Upper lobe of left lung (tissue), 6 donors: Measurements from ENCODE around the gene AK9. TPM values are rescaled to one million over a fixed set of nuclear protein-coding genes. Genes with fewer than 3 reads are reported as not detected.
A peak's percentile ranks its signal among the peaks of the same experiment; 100 is the strongest.

Source experiments
- ATAC-seq, 2 donors: fragments of 200-7000 bp; cut with Tn5 transposase; one replicate each; pipeline ENCODE4 v1.9.1; 2022; ENCODE audit warnings: mild to moderate bottlenecking in 2 of 2, moderate library complexity in 2 of 2; ENCODE audit not compliant: low FRiP score in 2 of 2
- DNase-seq, 2 donors: peaks; one replicate each; pipeline ENCODE4 v3.0.0-alpha.2; 2019 to 2020
- H3K27ac ChIP-seq, 4 donors: fragments of 200-600 bp; sonication (generic); one replicate each; pipeline ENCODE4 v1.5.1; 2016 to 2019
- H3K27me3 ChIP-seq, 4 donors: fragments of 200-600 bp; sonication (generic); one replicate each; pipeline ENCODE4 v1.5.1; 2017 to 2019
- H3K36me3 ChIP-seq, 4 donors: fragments of 200-600 bp; sonication (generic); one replicate each; pipeline ENCODE4 v1.5.1; 2016 to 2019
- H3K4me1 ChIP-seq, 4 donors: fragments of 200-600 bp; sonication (generic); one replicate each; pipeline ENCODE4 v1.5.1; 2018 to 2019
- H3K4me3 ChIP-seq, 4 donors: fragments of 200-600 bp; sonication (generic); one replicate each; pipeline ENCODE4 v1.5.1; 2017 to 2019; ENCODE audit warnings: mild to moderate bottlenecking in 2 of 4, moderate library complexity in 1 of 4
- H3K9me3 ChIP-seq, 4 donors: fragments of 200-600 bp; sonication (generic); one replicate each; pipeline ENCODE4 v1.5.1; 2018 to 2019
- EP300 ChIP-seq, 4 donors: sonication (generic); formaldehyde crosslinking; IDR thresholded peaks; one replicate each; pipeline ENCODE4 v1.5.1; 2017; ENCODE audit warnings: antibody characterized with exemption in 4 of 4, control low read depth in 2 of 4
- POLR2A ChIP-seq, 4 donors: fragments of 450-650 bp; IDR thresholded peaks; one replicate each; pipeline ENCODE4 v1.5.1; 2016 to 2017; ENCODE audit warnings: antibody characterized with exemption in 4 of 4, mild to moderate bottlenecking in 2 of 4
- POLR2AphosphoS5 ChIP-seq, 2 donors: sonication (generic); formaldehyde crosslinking; IDR thresholded peaks; one replicate each; pipeline ENCODE4 v1.5.1; 2017; ENCODE audit warnings: antibody characterized with exemption in 2 of 2
- WGBS, 2 donors: methylation state at CpG; one replicate each; pipeline ENCODE4 v1.1.5; 2017 to 2018; 5-methylcytosine and 5-hydroxymethylcytosine counted together
- total RNA-seq, 6 donors: library from RNA; depleted of rRNA in 4 of 6; stranded (reverse); fragments of >200 nt in 4 of 6; gene quantifications; one replicate each; pipeline versions ENCODE4 v1.1.0 to v1.2.1, GENCODE V29; 2016 to 2021
- TF ChIP-seq, protein P1 (sequence below), 6 experiments: fragments of 450-650 bp in 4 of 6; fragments of 200-600 bp in 2 of 6; sonication (generic) in 2 of 6; IDR thresholded peaks; one replicate each; pipeline ENCODE4 v1.5.1; 2016 to 2019; ENCODE audit warnings: antibody characterized with exemption in 6 of 6
- donor health status: DM: no; HTN: no; CAD: no; lungs with moderate emphysema.
- donor health status: DM: no; HTN: yes; CAD: no; lungs with severe emphysema.

Gene AK9
- total RNA-seq, 6 donors from 2014 or later, result 5.9 to 48.2 (median 13.0) TPM

DNA sequence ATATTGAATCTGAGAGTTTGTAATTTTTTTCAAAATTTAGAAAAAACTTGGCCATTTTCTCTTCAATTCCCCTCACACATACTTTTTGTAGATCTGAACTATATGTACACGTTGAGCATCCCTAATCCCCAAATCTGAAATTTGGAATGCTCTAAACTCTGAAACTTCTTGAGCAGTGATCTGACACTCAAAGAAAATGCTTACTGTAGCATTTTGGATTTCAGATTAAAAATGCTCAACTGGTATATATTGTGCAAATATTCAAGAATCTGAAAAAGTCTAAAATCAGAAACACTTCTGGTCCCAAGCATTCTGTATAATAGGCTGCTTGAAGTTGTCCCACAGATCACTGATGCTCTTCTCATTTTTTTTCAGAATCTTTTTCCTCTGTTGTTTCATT lies 129.2 kb downstream of the AK9 start:
- H3K4me1 ChIP-seq, result no peaks in the 10 kb centered on the region
- H3K9me3 ChIP-seq, result peaks cover 0 to 11% (median 0%) of the 10 kb centered on the region in 4 donors
- H3K27ac ChIP-seq, result no peak overlapping the region
- peaks cover 0 to 13% (median 0%) of the 10 kb centered on the region in 4 donors for H3K36me3 ChIP-seq
- H3K4me3 ChIP-seq, result no peak overlapping the region
- TF ChIP-seq, protein P1, sequence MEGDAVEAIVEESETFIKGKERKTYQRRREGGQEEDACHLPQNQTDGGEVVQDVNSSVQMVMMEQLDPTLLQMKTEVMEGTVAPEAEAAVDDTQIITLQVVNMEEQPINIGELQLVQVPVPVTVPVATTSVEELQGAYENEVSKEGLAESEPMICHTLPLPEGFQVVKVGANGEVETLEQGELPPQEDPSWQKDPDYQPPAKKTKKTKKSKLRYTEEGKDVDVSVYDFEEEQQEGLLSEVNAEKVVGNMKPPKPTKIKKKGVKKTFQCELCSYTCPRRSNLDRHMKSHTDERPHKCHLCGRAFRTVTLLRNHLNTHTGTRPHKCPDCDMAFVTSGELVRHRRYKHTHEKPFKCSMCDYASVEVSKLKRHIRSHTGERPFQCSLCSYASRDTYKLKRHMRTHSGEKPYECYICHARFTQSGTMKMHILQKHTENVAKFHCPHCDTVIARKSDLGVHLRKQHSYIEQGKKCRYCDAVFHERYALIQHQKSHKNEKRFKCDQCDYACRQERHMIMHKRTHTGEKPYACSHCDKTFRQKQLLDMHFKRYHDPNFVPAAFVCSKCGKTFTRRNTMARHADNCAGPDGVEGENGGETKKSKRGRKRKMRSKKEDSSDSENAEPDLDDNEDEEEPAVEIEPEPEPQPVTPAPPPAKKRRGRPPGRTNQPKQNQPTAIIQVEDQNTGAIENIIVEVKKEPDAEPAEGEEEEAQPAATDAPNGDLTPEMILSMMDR (IDR thresholded peaks at IDR 0.05), result no peak
- TF ChIP-seq EP300 (IDR thresholded peaks at IDR 0.05) (no peak), POLR2A (IDR thresholded peaks at IDR 0.05) (no peak), POLR2AphosphoS5 (IDR thresholded peaks at IDR 0.05) (no peak)
- ATAC-seq (no peak), DNase-seq (no peak)
- 80 to 93% methylated on average over 1 of the region's 1 CpG for WGBS, 2 donors
- no peaks in the 10 kb centered on the region for H3K27me3 ChIP-seq

- WGBS, 2 donors, result 90 to 91% methylated on average over 6 of the region's 6 CpGs
These were observed 159.6 kb downstream of the AK9 start for GRCh38 chr6:109531446-109531845.

GRCh38 chr6:109527989-109528388 lies 163.0 kb downstream of the AK9 start:
- DNase-seq (no peak), ATAC-seq (no peak)
- H3K4me3 ChIP-seq, result no peak overlapping the region
- no peak overlapping the region for H3K27ac ChIP-seq
- H3K4me1 ChIP-seq, result no peaks in the 10 kb centered on the region
- no peaks in the 10 kb centered on the region for H3K27me3 ChIP-seq
- H3K36me3 ChIP-seq, result no peaks in the 10 kb centered on the region
- TF ChIP-seq POLR2A (IDR thresholded peaks at IDR 0.05), result no peak
- no peak for TF ChIP-seq POLR2AphosphoS5 (IDR thresholded peaks at IDR 0.05)
- no peak for TF ChIP-seq EP300 (IDR thresholded peaks at IDR 0.05)
- TF ChIP-seq, protein P1 (IDR thresholded peaks at IDR 0.05), result no peak
- WGBS, 2 donors, result 79 to 89% methylated on average over 3 of the region's 3 CpGs
- H3K9me3 ChIP-seq, result peaks cover 0 to 4% (median 0%) of the 10 kb centered on the region in 4 donors

More at GRCh38 chr6:109531446-109531845, 159.6 kb downstream of the AK9 start:
- ATAC-seq (peak in 1 of 2 donors; percentile 40), DNase-seq (no peak)
- H3K4me1 ChIP-seq, result no peaks in the 10 kb centered on the region
- TF ChIP-seq EP300 (IDR thresholded peaks at IDR 0.05) (no peak), POLR2A (IDR thresholded peaks at IDR 0.05) (no peak), POLR2AphosphoS5 (IDR thresholded peaks at IDR 0.05) (no peak)
- TF ChIP-seq, protein P1 (IDR thresholded peaks at IDR 0.05), result no peak
- H3K36me3 ChIP-seq, result no peaks in the 10 kb centered on the region
- no peaks in the 10 kb centered on the region for H3K9me3 ChIP-seq
- H3K27ac ChIP-seq, result no peak overlapping the region
- H3K27me3 ChIP-seq, result no peaks in the 10 kb centered on the region
- H3K4me3 ChIP-seq, result no peak overlapping the region

GRCh38 chr6:109526905-109527628 lies 163.9 kb downstream of the AK9 start:
- H3K4me3 ChIP-seq, result no peak overlapping the region
- WGBS, 2 donors, result 60 to 66% methylated on average over 7 of the region's 7 CpGs
- ATAC-seq (peak; percentile 61 to 72), DNase-seq (peak in 1 of 2 donors; percentile 50)
- no peaks in the 10 kb centered on the region for H3K4me1 ChIP-seq
- no peak overlapping the region for H3K27ac ChIP-seq
- H3K36me3 ChIP-seq, result no peaks in the 10 kb centered on the region
- H3K27me3 ChIP-seq, result no peaks in the 10 kb centered on the region
- peaks cover 0 to 4% (median 0%) of the 10 kb centered on the region in 4 donors for H3K9me3 ChIP-seq
- TF ChIP-seq, protein P1 (IDR thresholded peaks at IDR 0.05), result peak; percentile 20 to 67 (median 44)
- no peak for TF ChIP-seq EP300 (IDR thresholded peaks at IDR 0.05)

DNA sequence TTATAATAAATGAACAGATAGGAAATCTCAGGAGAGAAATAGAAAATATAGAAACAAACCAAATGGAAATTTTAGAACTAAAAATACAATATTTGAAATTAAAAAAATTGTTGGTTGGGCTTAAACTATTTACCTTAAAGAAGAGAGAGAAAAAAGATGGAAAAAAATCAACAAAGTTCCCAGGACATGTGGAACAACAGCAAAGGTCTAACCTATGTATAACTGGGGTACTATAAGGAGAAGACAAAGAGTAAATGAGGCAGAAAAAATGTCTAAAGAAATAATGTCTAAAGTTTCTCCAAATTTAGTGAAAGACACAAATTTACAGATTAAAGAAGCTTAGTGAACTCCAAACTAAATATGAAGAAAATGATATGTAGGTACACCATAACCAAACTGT lies 166.9 kb downstream of the AK9 start:
- H3K27ac ChIP-seq, result no peak overlapping the region
- peaks cover 0 to 4% (median 0%) of the 10 kb centered on the region in 4 donors for H3K9me3 ChIP-seq
- no peaks in the 10 kb centered on the region for H3K27me3 ChIP-seq
- no peak for ATAC-seq
- H3K4me1 ChIP-seq, result no peaks in the 10 kb centered on the region
- no peak for DNase-seq
- no peak for TF ChIP-seq POLR2AphosphoS5 (IDR thresholded peaks at IDR 0.05)
- TF ChIP-seq POLR2A (IDR thresholded peaks at IDR 0.05), result no peak
- TF ChIP-seq EP300 (IDR thresholded peaks at IDR 0.05), result no peak
- TF ChIP-seq, protein P1 (IDR thresholded peaks at IDR 0.05), result no peak
- H3K36me3 ChIP-seq, result no peaks in the 10 kb centered on the region
- no peak overlapping the region for H3K4me3 ChIP-seq
